HCT116 (cell line): ENCODE results near the gene ACVRL1. TPM values are rescaled to one million over a fixed set of nuclear protein-coding genes. Genes with fewer than 3 reads are reported as not detected.

Experiments used
- ATAC-seq: fragments of 200-7000 bp; cut with Tn5 transposase; 2 replicates; pipeline ENCODE4 v1.9.1; 2020; ENCODE audit warnings: mild to moderate bottlenecking, moderate library complexity
- BruUV-seq: library from RNA; stranded (reverse); fragments of 400-500 nt; replicated peaks from 2 replicates; lab custom pipeline; 2021; lab: Mats Ljungman, UMichigan
- CTCF ChIA-PET: fragments of 300-600 bp; sonication (Branson Sonifier 250); formaldehyde crosslinking; loops from one replicate; lab custom pipeline; 2021; ENCODE audit warnings: antibody characterized with exemption; lab: Charles Lee
- POLR2A ChIA-PET: fragments of 300-600, 350-600 bp; sonication (Branson Sonifier 250); formaldehyde crosslinking; loops from one replicate; lab custom pipeline; 2021; ENCODE audit warnings: antibody characterized with exemption; lab: Charles Lee
- RAD21 ChIA-PET, 2 experiments: fragments of 300-600 bp; sonication (Branson Sonifier 250); formaldehyde crosslinking; loops; one replicate each; lab custom pipeline; 2023; ENCODE audit warnings: low total read pairs in 2 of 2; ENCODE audit not compliant: uncharacterized antibody in 2 of 2, unreplicated experiment in 2 of 2, low non-redundant PET in 1 of 2; lab: Charles Lee
- DNase-seq: peaks from one replicate; pipeline ENCODE4 v3.0.0-alpha.2; 2010; ENCODE audit warnings: low read depth, low spot score
- H2AFZ ChIP-seq: fragments of 200-600 bp; shearing (Covaris generic), sonication (generic); 2 replicates; pipeline ENCODE4 v1.6.1; 2017; ENCODE audit warnings: low read depth, mixed run types, mixed read lengths, antibody characterized with exemption, low read length; ENCODE audit not compliant: poor library complexity, severe bottlenecking
- H3K27ac ChIP-seq: 2 replicates; pipeline ENCODE4 v1.5.1; 2012; ENCODE audit warnings: low read depth, low read length
- H3K27me3 ChIP-seq: fragments of 200-600 bp; sonication (generic); 2 replicates; pipeline ENCODE4 v1.6.1; 2016; ENCODE audit warnings: mixed run types, low read length, mixed read lengths; ENCODE audit not compliant: insufficient read depth
- H3K36me3 ChIP-seq, 2 experiments: fragments of 200-500 bp in 1 of 2; fragments of 200-600 bp in 1 of 2; sonication (Bioruptor generic) in 1 of 2; sonication (generic) in 1 of 2; 2 replicates each; pipeline versions ENCODE4 v1.5.1 to v1.6.1; 2014 to 2016; ENCODE audit warnings: low read length in 2 of 2, inconsistent platforms in 1 of 2, mixed read lengths in 1 of 2, mixed run types in 1 of 2; ENCODE audit not compliant: insufficient read depth in 2 of 2, control insufficient read depth in 1 of 2
- H3K4me1 ChIP-seq, 2 experiments: fragments of 200-600 bp in 1 of 2; sonication (generic) in 1 of 2; 2 replicates each; pipeline versions ENCODE4 v1.5.1 to v1.6.1; 2012 to 2017; ENCODE audit warnings: low read length in 2 of 2, inconsistent platforms in 1 of 2, mild to moderate bottlenecking in 1 of 2, mixed read lengths in 1 of 2, mixed run types in 1 of 2, moderate library complexity in 1 of 2; ENCODE audit not compliant: insufficient read depth in 2 of 2, control insufficient read depth in 1 of 2
- H3K4me2 ChIP-seq: fragments of 200-600 bp; sonication (generic); 2 replicates; pipeline ENCODE4 v1.6.1; 2017; ENCODE audit warnings: mixed run types, low read length, mixed read lengths
- H3K4me3 ChIP-seq, 2 experiments: fragments of 200-600 bp in 1 of 2; sonication (generic) in 1 of 2; replicated peaks in 1 of 2; 2 replicates each; pipeline ENCODE4 v1.5.1; 2011 to 2016; ENCODE audit warnings: low read length in 2 of 2, control low read depth in 1 of 2, low read depth in 1 of 2, mild to moderate bottlenecking in 1 of 2, mixed read lengths in 1 of 2, mixed run types in 1 of 2
- H3K79me2 ChIP-seq: fragments of 200-600 bp; sonication (generic); 2 replicates; pipeline ENCODE4 v1.6.1; 2017; ENCODE audit warnings: mild to moderate bottlenecking, mixed run types, low read length, moderate library complexity, mixed read lengths; ENCODE audit not compliant: insufficient read depth
- H3K9ac ChIP-seq: fragments of 200-600 bp; sonication (generic); 2 replicates; pipeline ENCODE4 v1.6.1; 2016; ENCODE audit warnings: low read length, mixed read lengths
- H3K9me2 ChIP-seq: fragments of 200-600 bp; sonication (generic), shearing (Covaris generic); 2 replicates; pipeline ENCODE4 v1.6.1; 2017; ENCODE audit warnings: mixed run types, mild to moderate bottlenecking, moderate library complexity; ENCODE audit not compliant: insufficient read depth
- H3K9me3 ChIP-seq, 2 experiments: fragments of 200-500 bp in 1 of 2; fragments of 200-600 bp in 1 of 2; sonication (Bioruptor generic) in 1 of 2; sonication (generic) in 1 of 2; 2 replicates each; pipeline ENCODE4 v1.6.1; 2014 to 2017; ENCODE audit warnings: low read length in 2 of 2, mixed read lengths in 2 of 2, inconsistent platforms in 1 of 2, low read depth in 1 of 2, mild to moderate bottlenecking in 1 of 2, mixed run types in 1 of 2, moderate library complexity in 1 of 2; ENCODE audit not compliant: control insufficient read depth in 1 of 2, insufficient read depth in 1 of 2
- H4K20me1 ChIP-seq: fragments of 200-600 bp; sonication (generic), shearing (Covaris generic); 2 replicates; pipeline ENCODE4 v1.6.1; 2017; ENCODE audit warnings: mixed run types, mild to moderate bottlenecking, moderate library complexity; ENCODE audit not compliant: insufficient read depth
- CEBPB ChIP-seq: IDR thresholded peaks from 2 replicates; pipeline ENCODE4 v1.6.1; 2012; ENCODE audit warnings: low read depth
- CTCF ChIP-seq, 3 experiments: fragments of 200-600 bp in 1 of 3; sonication (generic) in 1 of 3; IDR thresholded peaks in 2 of 3; conservative IDR thresholded peaks in 1 of 3; 2 replicates each; pipeline ENCODE4 v1.5.1; 2012 to 2017; ENCODE audit warnings: low read depth in 2 of 3, low read length in 2 of 3, antibody characterized with exemption in 1 of 3, borderline replicate concordance in 1 of 3, control low read depth in 1 of 3, mild to moderate bottlenecking in 1 of 3, mixed read lengths in 1 of 3, mixed run types in 1 of 3, moderate library complexity in 1 of 3; ENCODE audit not compliant: insufficient read depth in 1 of 3
- EGR1 ChIP-seq: IDR thresholded peaks from 2 replicates; pipeline ENCODE4 v1.6.1; 2012; ENCODE audit warnings: low read depth
- ELF1 ChIP-seq: IDR thresholded peaks from 2 replicates; pipeline ENCODE4 v1.6.1; 2012; ENCODE audit warnings: low read depth, borderline replicate concordance
- EZH2phosphoT487 ChIP-seq: fragments of 200-600 bp; IDR thresholded peaks from 2 replicates; pipeline ENCODE4 v1.6.1; 2018; ENCODE audit warnings: antibody characterized with exemption, borderline replicate concordance
- FOSL1 ChIP-seq: IDR thresholded peaks from 2 replicates; pipeline ENCODE4 v1.6.1; 2012; ENCODE audit warnings: low read depth
- JUND ChIP-seq: IDR thresholded peaks from 2 replicates; pipeline ENCODE4 v1.6.1; 2012
- POLR2A ChIP-seq: IDR thresholded peaks from 2 replicates; pipeline ENCODE4 v1.7.0; 2011; ENCODE audit warnings: borderline replicate concordance; ENCODE audit not compliant: insufficient read depth, insufficient read length; ENCODE audit errors: extremely low read depth
- POLR2AphosphoS5 ChIP-seq: IDR thresholded peaks from 2 replicates; pipeline ENCODE4 v1.6.1; 2011; ENCODE audit warnings: mild to moderate bottlenecking, low read depth, low read length, moderate library complexity
- REST ChIP-seq: IDR thresholded peaks from 2 replicates; pipeline ENCODE4 v1.6.1; 2012; ENCODE audit warnings: low read depth
- SIN3A ChIP-seq: IDR thresholded peaks from 2 replicates; pipeline ENCODE4 v1.6.1; 2012; ENCODE audit warnings: low read depth
- SP1 ChIP-seq: IDR thresholded peaks from 2 replicates; pipeline ENCODE4 v1.6.1; 2012; ENCODE audit warnings: low read depth
- SRF ChIP-seq: IDR thresholded peaks from 2 replicates; pipeline ENCODE4 v1.6.1; 2012; ENCODE audit warnings: low read depth
- YY1 ChIP-seq: IDR thresholded peaks from 2 replicates; pipeline ENCODE4 v1.6.1; 2011; ENCODE audit warnings: low read length, low read depth, moderate library complexity, mild to moderate bottlenecking; ENCODE audit not compliant: insufficient replicate concordance; ENCODE audit errors: extremely low read depth
- ZBTB33 ChIP-seq: IDR thresholded peaks from 2 replicates; pipeline ENCODE4 v1.6.1; 2011; ENCODE audit warnings: mild to moderate bottlenecking, low read length, moderate library complexity; ENCODE audit not compliant: insufficient replicate concordance; ENCODE audit errors: extremely low read depth
- ZFX ChIP-seq: fragments of 450-650 bp; IDR thresholded peaks from 2 replicates; pipeline ENCODE4 v1.6.1; 2017
- ZNF274 ChIP-seq: fragments of 200-500 bp; sonication (Bioruptor generic); IDR thresholded peaks from 2 replicates; pipeline ENCODE4 v1.6.1; 2014; ENCODE audit warnings: mild to moderate bottlenecking, low read depth, low read length, inconsistent platforms
- intact Hi-C: fragments of 100-400 bp; cut with micrococcal nuclease; formaldehyde crosslinking; loops from 2 replicates; pipeline ENCODE4 v1.10.0; 2022
- total RNA-seq: library from RNA; stranded (reverse); gene quantifications from one replicate; pipeline ENCODE4 v1.2.1, GENCODE V29; 2021; ENCODE audit not compliant: unreplicated experiment
- TF ChIP-seq, protein P1 (sequence below): IDR thresholded peaks from 2 replicates; pipeline ENCODE4 v1.6.1; 2012
- TF ChIP-seq, protein P2 (sequence below): IDR thresholded peaks from 2 replicates; pipeline ENCODE4 v1.6.1; 2012

Gene ACVRL1
- total RNA-seq, 1 experiment from 2014 or later, result 2.5 TPM

DNA sequence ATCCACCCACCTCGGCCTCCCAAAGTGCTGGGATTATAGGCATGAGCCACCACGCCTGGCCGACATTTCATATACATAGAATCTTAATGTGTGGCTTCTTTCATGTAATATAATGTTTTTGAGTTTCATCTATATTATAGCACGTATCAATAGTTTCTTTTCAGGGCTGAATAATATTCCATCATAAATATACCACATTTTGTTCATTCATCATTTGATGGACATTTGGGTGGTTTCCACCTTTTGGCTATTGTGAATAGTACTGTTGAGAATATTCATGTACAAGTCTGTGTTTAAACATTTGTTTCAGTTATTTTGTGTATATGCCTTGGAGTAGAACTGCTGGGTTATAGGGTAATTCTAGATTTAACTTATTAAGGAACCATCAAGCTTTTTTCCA, 56.2 kb downstream of the ACVRL1 start:
- ChIA-PET RAD21 (no interaction called here), POLR2A (no interaction called here), CTCF (no interaction called here)
- Histone ChIP-seq H3K36me3 (peaks cover 0 to 4% of the 10 kb centered on the region in 2 experiments; a peak in 1 of 4 replicates), H3K79me2 (peaks cover 73% of the 10 kb centered on the region), H3K27ac (no peak overlapping the region), H3K4me3 (no peak overlapping the region), H3K9me2 (no peaks in the 10 kb centered on the region), H3K9ac (no peak overlapping the region), H2AFZ (no peak overlapping the region), H3K4me1 (peaks cover 13 to 23% of the 10 kb centered on the region in 2 experiments), H4K20me1 (no peaks in the 10 kb centered on the region), H3K4me2 (no peak overlapping the region), H3K9me3 (no peaks in the 10 kb centered on the region), H3K27me3 (no peaks in the 10 kb centered on the region)
- BruUV-seq, result no TSS peak
- intact Hi-C loops, result no loop called here
- TF ChIP-seq EZH2phosphoT487, result no peak
- TF ChIP-seq POLR2A, result no peak
- no peak for TF ChIP-seq JUND
- TF ChIP-seq, protein P1, sequence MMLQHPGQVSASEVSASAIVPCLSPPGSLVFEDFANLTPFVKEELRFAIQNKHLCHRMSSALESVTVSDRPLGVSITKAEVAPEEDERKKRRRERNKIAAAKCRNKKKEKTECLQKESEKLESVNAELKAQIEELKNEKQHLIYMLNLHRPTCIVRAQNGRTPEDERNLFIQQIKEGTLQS, result no peak
- TF ChIP-seq, protein P2, sequence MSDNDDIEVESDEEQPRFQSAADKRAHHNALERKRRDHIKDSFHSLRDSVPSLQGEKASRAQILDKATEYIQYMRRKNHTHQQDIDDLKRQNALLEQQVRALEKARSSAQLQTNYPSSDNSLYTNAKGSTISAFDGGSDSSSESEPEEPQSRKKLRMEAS, result no peak
- no peak for TF ChIP-seq POLR2AphosphoS5
- no peak for TF ChIP-seq ZNF274
- TF ChIP-seq ZFX, result no peak
- TF ChIP-seq FOSL1, result no peak
- TF ChIP-seq SRF, result no peak
- no peak for TF ChIP-seq REST
- no peak for TF ChIP-seq ELF1
- no peak for TF ChIP-seq YY1
- TF ChIP-seq EGR1, result no peak
- TF ChIP-seq SP1, result no peak
- TF ChIP-seq CTCF (IDR thresholded peaks at IDR 0.05 in 2 of 3, conservative IDR thresholded peaks at IDR 0.05 in 1 of 3; ENCODE audit: borderline replicate concordance in 1 of 3, insufficient read depth in 1 of 3, low read depth in 2 of 3, low read length in 2 of 3), result no peak
- TF ChIP-seq SIN3A, result no peak
- TF ChIP-seq CEBPB, result no peak
- no peak for TF ChIP-seq ZBTB33
- no peak for ATAC-seq
- DNase-seq, result no peak
